HEK293 (cell line): Measurements from ENCODE around the gene CDH11.

Source experiments
- REST ChIP-seq: fragments of 450-650 bp; formaldehyde crosslinking; IDR thresholded peaks from 2 replicates; pipeline ENCODE4 v1.5.1; 2016; ENCODE audit warnings: missing biosample characterization, missing genetic modification characterization
- ZEB2 ChIP-seq: fragments of 450-650 bp; formaldehyde crosslinking; IDR thresholded peaks from 2 replicates; pipeline ENCODE4 v1.5.1; 2016; ENCODE audit warnings: missing biosample characterization, missing genetic modification characterization
- ZNF239 ChIP-seq: fragments of 450-650 bp; formaldehyde crosslinking; IDR thresholded peaks from 2 replicates; pipeline ENCODE4 v1.5.1; 2016; ENCODE audit warnings: missing biosample characterization, missing genetic modification characterization
- ZNF24 ChIP-seq: fragments of 450-650 bp; formaldehyde crosslinking; IDR thresholded peaks from 2 replicates; pipeline ENCODE4 v1.5.1; 2016; ENCODE audit warnings: missing biosample characterization, missing genetic modification characterization
- ZNF747 ChIP-seq: fragments of 450-650 bp; formaldehyde crosslinking; IDR thresholded peaks from 2 replicates; pipeline ENCODE4 v1.5.1; 2016; ENCODE audit warnings: missing biosample characterization, missing genetic modification characterization
- ZNF785 ChIP-seq: fragments of 450-650 bp; formaldehyde crosslinking; IDR thresholded peaks from 2 replicates; pipeline ENCODE4 v1.5.1; 2016; ENCODE audit warnings: missing biosample characterization, missing genetic modification characterization
- TF ChIP-seq, protein P1 (sequence below): fragments of 450-650 bp; formaldehyde crosslinking; IDR thresholded peaks from 2 replicates; pipeline ENCODE4 v1.5.1; 2016; ENCODE audit warnings: missing biosample characterization, missing genetic modification characterization

- TF ChIP-seq REST = no peak
- TF ChIP-seq ZNF239 (tag by site-specific recombination) = no peak
- TF ChIP-seq ZNF747 (tag by site-specific recombination) = no peak
- TF ChIP-seq ZNF785 (tag by site-specific recombination) = no peak
- TF ChIP-seq, protein P1, sequence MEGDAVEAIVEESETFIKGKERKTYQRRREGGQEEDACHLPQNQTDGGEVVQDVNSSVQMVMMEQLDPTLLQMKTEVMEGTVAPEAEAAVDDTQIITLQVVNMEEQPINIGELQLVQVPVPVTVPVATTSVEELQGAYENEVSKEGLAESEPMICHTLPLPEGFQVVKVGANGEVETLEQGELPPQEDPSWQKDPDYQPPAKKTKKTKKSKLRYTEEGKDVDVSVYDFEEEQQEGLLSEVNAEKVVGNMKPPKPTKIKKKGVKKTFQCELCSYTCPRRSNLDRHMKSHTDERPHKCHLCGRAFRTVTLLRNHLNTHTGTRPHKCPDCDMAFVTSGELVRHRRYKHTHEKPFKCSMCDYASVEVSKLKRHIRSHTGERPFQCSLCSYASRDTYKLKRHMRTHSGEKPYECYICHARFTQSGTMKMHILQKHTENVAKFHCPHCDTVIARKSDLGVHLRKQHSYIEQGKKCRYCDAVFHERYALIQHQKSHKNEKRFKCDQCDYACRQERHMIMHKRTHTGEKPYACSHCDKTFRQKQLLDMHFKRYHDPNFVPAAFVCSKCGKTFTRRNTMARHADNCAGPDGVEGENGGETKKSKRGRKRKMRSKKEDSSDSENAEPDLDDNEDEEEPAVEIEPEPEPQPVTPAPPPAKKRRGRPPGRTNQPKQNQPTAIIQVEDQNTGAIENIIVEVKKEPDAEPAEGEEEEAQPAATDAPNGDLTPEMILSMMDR (tag by site-specific recombination) = no peak
- TF ChIP-seq ZEB2 = no peak
- no peak for TF ChIP-seq ZNF24 (tag by site-specific recombination)
Observed at GRCh38 chr16:65044026-65044425, 77.8 kb downstream of the CDH11 start.
